HG03039 (cell line): Measurements from ENCODE around the gene MYH11.

Experiments
- ATAC-seq: cut with Tn5 transposase; IDR thresholded peaks from one replicate; pipeline ENCODE4 v1.9.1; 2021; ENCODE audit warnings: mild to moderate bottlenecking, moderate library complexity; ENCODE audit not compliant: unreplicated experiment

The MYH11 gene

DNA sequence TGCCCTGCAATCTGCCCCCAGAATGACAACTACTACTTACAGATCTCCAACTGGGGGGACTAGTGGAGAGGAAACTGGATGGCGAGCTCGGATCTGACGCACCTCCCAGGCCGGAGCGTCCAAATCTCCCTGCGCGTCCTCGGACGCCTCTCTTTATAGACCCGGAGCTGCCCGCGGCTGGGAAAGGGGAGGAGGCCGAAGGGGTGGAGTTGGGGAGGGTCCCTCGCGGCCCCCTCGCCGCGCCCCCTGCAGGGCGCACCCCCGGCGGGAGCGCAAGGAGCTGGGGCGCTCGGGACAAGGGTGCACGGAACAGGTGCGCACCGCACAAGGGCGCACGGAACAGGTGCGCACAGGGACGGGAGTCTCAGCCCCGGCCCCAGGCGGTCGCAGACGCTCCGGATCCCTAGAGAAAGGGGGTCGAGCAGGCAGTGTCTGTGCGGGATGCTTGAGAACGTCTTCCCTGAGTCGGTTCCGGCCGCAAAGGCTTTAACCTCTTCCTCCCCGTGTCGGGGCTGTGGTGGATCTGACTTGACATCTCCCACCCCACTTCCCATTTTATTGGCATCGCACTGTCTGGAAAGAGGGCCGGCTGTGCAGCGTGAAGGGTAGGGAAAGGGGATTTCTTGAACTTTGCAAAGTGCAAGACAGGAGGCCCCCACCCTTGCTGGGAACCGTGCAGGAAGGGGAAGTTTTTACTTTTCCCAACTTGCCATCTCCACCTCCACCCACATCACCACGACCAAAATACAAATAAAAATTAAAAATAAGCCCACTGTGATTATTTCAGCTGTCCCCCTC is at the start of gene MYH11:
TSS of gene MYH11 (minus strand) at position 128 of the 798 bp plus-strand sequence. CDS start 18,776 bp downstream, outside the sequence.
- ATAC-seq: no peak

DNA sequence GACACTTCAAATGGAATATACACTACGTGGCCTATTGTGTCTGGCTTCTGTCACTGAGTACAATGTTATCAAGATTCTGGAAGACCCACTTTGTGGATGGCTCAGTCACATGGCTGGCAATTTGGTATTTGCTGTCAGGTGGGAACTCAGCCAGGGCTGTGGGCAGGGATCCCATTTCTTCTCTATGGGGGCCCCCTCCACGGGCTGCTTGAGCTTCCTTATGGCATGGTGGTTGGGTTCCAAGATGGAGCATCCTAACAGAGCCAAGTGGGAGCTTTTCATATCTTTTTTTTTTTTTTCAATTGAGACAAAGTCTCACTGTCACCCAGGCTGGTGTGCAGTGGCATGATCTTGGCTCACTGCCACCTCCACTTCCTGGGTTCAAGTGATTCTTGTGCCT is 49.6 kb upstream of the MYH11 start:
- no peak for ATAC-seq

DNA sequence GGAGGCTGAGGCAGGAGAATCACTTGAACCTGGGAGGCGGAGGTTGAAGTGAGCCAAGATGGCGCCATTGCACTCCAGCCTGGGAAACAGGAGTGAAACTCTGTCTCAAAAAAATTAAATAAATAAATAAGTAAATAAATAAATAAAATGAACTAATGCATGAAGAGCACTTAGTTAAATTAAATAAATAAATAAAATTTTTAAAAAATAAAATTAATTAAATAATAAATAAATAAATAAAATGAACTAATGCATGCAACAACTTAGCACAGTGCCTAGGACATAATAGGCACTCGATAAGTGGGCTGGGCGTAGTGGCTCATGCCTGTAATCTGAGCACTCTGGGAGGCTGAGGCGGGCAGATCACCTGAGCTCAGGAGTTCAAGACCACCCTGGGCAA is 47.1 kb upstream of the MYH11 start:
- ATAC-seq: no peak

DNA sequence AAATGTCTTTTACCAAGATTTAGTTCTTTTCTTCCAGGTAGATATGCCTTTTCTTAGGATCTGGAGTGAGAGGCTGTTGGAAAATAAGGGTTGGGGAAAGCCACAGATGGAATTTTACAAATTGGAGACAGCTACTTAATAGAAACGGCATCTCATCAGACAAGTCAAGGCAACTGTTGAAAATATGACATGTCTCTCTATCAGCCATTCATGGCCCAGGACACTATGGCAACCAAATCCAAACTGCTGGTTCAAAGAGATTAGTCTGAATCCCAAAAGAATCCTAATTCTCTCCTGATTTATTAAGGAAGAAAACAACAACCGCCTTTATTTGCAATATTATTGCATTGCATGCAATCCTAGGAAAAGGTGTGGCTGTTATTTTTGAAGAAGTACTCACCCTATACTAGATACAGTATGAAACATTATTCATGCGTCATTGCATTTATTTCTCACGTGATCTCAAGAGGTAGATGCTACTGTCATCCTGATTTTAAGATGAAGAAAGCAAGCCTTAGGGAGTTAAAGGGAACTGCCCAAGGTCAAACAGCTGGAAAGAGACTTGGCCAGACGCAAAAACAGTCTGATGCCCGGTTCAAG is 44.2 kb upstream of the MYH11 start:
- no peak for ATAC-seq

DNA sequence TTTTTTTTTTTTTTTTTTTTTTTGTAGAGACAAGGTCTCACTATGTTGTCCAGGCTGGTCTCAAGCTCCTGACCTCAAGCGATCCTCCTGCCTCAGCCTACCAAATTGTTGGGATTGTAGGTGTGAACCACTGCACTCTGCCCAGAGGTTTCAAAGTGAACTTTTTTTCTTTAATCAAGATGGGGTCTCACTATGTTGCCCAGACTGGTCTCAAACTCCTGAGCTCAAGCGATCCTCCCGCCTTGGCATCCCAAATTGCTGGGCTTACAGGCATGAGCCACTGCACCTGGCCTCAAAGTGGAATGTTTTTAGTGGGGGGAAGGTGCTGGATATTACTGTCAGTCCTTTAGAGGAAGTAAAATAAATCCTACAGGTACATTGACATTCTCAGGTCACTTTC is 43.5 kb upstream of the MYH11 start:
- ATAC-seq: no peak

DNA sequence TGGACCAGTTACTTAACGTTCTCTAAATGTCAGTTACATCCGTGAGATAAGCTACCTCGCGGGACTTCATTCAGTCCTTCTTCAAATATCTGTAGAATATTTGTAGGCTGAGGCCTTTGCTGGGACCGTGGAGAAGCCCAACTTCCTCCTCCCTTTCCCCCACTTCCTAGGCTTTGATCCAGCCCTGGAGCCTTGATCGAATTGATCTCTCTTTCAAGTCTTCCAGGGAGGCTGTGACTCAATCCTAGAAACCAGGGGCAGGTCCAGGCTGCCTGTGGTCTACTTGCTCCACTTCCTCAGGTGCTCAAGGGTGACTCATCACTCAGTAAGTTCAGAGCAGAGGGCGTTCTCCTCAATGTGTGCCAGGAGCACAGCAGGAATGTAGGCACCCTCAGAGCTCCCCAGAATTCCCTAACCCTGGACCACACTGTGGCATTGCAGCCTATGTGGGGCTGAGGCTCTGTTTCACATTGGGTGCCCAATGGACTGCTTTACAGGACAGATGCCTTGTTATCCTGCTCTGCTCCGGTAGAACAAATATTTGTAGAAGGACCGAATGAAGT is 42.8 kb upstream of the MYH11 start:
- no peak for ATAC-seq

DNA sequence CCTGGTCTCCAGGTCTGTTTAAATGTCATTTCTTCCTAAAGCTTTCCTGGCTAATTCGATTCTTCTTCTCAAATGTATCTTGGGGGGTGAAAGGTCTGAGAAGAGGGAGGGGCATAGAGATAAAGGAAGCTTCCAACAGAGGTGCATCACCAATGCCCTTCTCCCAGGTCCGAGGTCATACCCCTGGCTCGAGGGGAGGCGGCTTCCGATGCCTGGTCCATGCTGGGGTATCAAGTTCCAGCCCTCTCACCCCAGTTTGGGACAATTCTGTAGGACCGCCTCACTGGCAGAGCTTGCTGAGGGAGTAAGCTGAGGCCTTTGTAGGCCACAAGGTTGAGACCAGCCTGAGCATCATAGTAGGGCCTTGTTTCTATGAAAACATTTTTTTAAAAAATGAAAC is 41.8 kb upstream of the MYH11 start:
- ATAC-seq: no peak

DNA sequence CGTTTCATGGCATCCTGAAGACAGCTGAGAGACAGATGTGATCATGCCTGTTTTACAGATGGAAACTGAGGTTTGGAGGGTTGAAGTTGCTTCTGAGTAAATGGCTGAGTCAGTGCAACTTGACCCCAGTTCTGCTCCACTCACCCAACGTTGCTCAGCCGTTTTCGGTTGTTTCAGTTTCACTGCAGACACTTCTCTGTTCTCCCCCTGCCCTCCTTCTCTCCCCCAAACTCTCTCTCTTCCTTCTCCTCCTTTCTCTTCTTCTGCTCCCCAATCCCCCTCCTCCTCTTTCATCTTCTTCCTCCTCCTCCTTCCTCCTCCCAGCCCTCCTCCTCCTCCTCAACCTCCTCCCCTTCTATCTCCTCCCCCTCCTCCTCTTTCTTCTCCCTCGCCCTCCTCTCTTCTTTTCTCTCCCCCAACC is 41.0 kb upstream of the MYH11 start:
- no peak for ATAC-seq

DNA sequence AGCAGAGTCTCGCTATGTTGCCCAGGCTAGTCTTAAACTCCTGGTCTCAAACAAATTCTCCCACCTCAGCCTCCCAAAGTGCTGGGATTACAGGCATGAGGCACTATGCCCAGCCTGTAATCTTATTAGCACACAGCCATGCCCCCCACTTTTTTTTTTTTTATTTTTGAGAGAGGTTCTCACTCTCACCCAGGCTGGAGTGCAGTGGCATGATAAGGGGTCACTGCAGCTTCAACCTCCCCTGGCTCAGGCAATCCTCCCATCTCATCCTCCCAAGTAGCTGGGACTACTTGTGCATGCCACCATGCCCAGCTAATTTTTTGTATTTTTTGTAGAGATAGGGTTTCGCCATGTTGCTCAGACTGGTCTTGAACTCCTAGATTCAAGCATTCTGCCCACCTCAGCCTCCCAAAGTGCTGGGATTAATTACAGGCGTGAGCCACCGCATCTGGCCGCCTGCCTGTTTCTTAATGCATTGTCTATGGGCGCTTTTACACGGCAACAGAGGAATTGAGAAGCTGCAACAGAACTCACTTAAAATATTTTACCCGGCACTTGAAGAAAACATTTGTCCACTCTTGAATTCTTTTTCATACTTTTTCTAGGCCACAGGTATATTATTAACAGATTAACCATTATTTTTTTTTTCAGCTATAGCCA is 40.4 kb upstream of the MYH11 start:
- no peak for ATAC-seq

DNA sequence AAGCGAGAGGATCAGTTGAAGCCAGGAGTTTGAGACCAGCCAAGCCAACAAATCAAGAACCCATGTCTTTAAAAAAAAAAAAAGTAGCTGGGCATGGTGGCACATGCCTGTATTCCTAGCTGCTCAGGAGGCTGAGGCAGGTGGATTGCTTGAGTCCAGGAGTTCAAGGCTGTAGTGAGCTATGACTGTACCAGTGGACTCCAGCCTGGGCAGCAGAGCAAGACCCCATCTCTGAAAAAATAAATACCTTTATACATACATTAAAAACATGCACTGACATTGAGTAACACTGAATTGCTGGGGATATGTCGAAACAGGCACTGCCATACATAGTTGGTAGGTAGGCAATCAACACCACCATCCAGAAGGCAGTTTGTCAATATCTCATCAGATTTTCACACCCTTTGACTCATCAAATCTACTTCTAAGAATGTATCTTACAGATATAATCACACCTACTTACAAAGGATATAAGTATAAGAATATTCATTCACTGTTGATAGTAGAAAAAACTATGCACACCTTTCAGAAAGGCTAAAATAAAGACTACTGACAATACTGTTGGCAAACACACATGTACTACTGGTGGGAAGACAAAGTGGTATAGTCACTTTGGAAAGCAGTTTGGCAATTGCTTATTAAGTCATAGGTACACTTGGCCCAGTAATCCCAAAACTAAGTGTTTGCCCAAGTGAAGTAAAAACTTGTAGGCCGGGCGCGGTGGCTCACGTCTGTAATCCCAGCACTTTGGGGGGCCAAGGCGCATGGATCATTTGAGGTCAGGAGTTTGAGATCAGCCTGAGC is 37.9 kb upstream of the MYH11 start:
- ATAC-seq: no peak

DNA sequence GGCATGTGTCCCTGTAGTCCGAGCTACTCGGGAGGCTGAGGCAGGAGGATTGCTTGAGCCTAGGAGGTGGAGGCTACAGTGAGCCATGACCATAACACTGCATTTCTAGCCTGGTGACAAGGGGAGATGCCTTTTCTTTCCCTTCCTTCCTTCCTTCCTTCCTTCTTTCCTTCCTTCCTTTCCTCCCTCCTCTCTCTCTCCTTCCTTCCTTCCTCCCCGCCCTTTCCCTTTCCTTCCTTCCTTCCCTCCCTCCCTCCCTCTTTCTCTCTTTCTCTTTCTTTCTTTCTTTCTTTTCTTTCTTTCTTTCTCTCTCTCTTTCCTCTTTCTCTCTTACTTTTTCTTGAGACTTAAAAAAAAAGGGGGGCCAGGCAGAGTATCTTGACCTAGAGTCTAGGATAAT is 34.7 kb upstream of the MYH11 start:
- no peak for ATAC-seq

DNA sequence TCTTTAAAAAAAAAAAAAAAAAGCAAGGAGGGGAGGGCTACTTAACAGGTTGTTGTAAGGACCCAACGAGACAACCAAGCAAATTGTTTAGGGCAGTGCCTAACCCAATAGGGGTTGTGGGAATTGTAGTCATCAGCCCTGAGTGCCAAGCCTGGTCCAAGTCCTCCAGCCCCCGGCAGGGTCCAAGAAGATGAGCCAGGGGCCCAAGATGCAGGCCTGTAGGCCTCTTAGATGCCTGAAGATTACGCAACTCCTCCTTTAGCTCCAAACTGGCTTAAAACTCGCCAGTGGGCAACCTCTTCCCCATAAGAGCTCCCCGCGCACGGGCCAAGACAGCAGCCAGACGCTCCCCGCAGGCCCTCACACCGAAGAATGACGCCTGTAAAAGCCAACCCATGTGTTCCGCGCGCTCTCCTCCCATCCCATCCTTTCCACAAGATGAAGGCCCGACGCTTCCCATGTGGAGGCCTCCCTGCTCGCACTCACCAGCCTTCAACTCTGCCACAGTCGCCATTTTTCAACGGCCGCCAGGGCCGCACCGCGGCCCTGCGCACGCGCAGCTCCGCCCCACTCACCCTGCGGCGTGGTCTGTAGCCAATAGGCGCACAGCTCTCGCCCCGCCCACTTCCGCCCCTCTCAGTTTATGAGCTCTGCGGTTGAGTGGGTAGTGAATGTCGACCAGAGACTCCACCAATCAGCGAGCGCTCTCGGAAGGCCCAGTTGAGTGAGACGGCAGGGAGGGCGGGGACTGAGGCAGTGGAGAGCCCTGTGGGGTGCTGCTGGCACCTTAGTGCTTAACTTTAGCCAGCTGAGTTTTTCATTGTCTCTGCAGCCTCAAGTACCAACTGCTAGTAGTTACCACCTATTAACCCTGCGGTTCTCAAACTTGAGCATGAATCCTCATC is 31.5 kb upstream of the MYH11 start, which contains the start of gene CEP20:
TSS of gene CEP20 (minus strand) at position 532 of the 905 bp plus-strand sequence. CDS start at position 514, 18 bp downstream.
- ATAC-seq: peak; percentile 94

DNA sequence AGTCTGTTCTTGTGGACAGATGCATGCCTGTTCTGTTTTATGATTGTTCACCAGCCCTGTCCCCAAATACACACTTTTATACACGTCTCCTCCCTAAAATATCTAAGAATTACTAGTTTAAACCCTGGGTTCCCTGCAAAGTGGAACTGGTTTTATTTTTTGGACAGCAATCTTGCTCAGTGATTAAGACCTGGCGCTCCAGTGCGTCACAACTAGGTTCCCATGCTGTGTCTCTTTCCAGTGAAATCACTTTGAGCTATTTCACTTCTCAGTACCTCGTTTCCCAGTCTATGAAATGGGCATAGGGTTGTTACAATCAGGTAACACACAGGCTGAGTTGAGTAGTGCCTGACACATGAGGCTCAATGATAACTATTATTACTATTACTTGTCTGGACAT is 30.5 kb upstream of the MYH11 start:
- ATAC-seq: no peak

DNA sequence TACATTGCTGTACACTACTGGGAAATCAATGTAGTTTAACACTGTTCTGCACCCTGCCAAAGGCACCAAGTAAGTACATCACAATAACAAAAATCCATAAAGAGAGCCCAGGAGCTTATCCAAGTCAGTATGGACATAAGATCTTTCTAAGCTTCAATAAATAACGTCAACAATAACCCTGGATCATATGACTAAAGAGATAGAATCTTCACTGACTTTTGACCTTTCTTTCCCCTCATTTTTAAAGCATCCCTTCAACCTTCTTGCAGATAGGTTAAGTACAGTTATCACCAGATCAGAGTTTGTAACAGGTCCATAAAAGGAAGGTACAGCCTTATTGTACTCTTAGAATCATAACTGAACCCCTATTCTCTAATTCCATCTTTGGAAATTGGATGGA is 29.2 kb upstream of the MYH11 start:
- no peak for ATAC-seq

DNA sequence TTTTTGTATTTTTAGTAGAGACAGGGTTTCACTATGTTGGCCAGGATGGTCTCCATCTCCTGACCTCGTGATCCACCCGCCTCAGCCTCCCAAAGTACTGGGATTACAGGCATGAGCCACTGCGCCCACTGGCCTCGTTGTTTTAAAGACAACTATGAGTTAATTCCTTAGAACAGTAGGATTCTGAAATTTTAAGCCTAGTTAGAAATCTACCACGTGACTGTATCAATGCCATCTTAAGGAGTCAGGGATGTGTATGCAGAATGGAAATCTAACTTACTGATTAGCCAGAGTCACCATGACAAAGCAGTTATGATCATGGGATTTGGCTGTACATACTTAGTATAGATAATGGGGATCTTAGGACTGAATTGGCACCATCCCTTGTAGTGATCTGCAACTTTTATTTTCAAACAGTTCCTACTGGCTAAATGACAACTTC is 28.8 kb upstream of the MYH11 start:
- ATAC-seq: no peak

DNA sequence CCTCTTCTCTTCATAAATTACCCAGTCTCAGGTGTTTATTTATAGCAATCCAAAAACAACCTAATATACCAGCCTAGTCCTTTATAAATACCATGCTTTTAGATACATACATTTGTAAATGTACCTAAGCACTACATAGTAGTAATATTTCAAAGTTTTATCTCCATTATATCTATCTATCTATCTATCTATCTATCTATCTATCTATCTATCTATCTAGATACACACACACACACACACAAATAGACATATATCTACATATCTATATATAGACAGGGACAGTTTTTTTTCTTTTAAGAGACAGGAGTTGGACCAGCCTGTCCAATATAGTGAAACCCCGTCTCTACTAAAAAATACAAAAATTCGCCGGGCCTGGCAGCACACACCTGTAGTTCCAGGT is 25.7 kb upstream of the MYH11 start:
- no peak for ATAC-seq

DNA sequence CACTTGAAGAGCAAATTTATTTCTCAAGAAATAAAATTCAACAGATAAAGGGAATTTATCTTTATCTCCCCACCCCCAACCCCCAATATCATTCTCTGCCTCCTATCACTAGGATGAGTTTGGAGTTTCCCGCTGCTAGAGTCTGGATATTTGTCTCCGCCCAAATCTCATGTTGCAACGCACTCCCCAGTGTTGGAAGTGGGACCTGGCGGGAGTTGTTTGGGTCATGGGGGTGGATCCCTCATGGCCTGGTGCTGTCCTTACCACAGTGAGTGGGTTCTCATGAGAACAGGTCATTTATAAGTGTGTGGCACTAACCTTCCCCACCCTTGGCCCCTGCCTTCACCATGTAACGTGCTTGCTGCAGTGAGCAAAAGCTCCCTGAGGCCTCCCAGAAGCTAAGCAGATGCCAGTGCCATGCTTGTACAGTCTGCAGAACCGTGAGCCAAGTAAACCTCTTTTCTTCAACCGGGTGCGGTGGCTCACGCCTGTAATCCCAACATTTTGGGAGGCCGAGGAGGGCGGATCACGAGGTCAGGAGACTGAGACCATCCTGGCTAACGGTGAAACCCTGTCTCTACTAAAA is 25.1 kb upstream of the MYH11 start:
- ATAC-seq: no peak

DNA sequence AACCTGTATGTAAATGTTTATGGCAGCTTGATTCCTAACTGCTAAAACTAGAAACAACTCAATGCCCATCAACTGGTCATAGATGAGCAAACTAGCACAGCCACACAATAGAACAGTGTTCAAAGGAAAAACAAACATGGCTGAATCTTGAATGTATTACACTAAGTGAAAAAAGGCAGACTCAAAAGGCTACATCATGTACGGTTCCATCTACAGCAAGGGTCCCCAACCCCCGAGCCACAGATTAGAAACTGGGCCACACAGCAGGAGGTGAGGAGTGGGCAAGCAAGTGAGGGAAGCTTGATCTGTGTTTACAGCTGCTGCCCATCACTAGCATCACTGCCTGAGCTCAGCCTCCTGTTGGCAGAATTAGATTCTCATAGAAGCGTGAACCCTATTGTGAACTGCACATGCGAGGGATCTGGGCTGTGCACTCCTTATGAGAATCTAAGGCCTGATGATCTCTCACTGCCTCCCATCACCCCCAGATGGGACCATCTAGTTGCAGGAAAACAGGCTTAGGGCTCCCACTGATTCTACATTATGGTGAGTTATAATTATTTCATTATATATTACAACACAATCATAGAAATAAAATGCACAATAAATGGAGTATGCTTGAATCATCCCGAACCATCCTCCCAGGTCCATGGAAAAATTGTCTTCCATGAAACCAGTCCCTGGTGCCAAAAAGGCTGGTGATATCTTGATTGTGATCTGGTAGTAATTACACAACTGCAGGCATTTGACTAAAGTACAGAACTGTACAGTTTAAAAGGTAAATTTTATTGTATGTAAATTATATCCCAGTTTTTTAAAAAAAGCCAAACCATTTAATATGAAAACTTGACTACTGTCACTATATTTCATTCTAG is 23.8 kb upstream of the MYH11 start:
- no peak for ATAC-seq
